ENCODE measurements around the gene GLOD5.

DNA sequence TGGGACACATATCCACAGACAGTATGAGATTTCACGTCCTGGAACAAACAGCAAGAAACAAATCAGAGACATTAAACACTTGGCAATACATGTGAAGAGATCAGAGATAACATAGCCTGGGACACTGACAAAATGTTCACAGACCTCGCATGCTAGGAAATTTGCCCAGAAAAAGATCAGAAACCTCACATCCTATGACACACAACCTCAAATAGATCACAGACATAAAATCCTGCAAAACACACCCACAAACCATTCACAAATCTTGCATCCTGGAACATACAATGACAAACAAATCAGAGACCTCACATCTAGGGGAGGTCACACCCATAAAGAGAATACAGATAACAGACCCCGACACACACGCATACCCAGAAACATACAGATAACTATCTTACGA lies 47.0 kb upstream of the GLOD5 start:
- TF ChIP-seq, protein P1, sequence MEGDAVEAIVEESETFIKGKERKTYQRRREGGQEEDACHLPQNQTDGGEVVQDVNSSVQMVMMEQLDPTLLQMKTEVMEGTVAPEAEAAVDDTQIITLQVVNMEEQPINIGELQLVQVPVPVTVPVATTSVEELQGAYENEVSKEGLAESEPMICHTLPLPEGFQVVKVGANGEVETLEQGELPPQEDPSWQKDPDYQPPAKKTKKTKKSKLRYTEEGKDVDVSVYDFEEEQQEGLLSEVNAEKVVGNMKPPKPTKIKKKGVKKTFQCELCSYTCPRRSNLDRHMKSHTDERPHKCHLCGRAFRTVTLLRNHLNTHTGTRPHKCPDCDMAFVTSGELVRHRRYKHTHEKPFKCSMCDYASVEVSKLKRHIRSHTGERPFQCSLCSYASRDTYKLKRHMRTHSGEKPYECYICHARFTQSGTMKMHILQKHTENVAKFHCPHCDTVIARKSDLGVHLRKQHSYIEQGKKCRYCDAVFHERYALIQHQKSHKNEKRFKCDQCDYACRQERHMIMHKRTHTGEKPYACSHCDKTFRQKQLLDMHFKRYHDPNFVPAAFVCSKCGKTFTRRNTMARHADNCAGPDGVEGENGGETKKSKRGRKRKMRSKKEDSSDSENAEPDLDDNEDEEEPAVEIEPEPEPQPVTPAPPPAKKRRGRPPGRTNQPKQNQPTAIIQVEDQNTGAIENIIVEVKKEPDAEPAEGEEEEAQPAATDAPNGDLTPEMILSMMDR (IDR thresholded peaks at IDR 0.05) = no peak
- TF ChIP-seq POLR2A (IDR thresholded peaks at IDR 0.05) = no peak

Measured in esophagus squamous epithelium (tissue), 4 donors.